Body of pancreas (tissue), 4 donors: ENCODE data around the gene GOLGA7B. TPM values are rescaled to one million over a fixed set of nuclear protein-coding genes. Genes with fewer than 3 reads are reported as not detected.

Experiments used
- ATAC-seq: fragments of 150-250 bp; one replicate; pipeline ENCODE4 v1.9.1; 2016
- DNase-seq, 4 donors: peaks; one replicate each; pipeline ENCODE4 v3.0.0-alpha.2; 2019
- H3K27ac ChIP-seq, 4 donors: fragments of 200-600 bp; sonication (generic); 1 replicate in 3 of 4; 2 replicates in 1 of 4; pipeline versions ENCODE4 v1.5.1 to v1.6.1; 2016 to 2019; ENCODE audit warnings: mild to moderate bottlenecking in 1 of 4, mixed read lengths in 1 of 4, moderate library complexity in 1 of 4
- H3K27me3 ChIP-seq, 2 donors: fragments of 200-600 bp; sonication (generic); one replicate each; pipeline ENCODE4 v1.6.0; 2016; ENCODE audit warnings: mild to moderate bottlenecking in 1 of 2
- H3K36me3 ChIP-seq, 2 donors: fragments of 200-600 bp; sonication (generic); replicated peaks in 1 of 2; 2 replicates each; pipeline ENCODE4 v1.5.1; 2016; ENCODE audit warnings: low read depth in 2 of 2; ENCODE audit not compliant: insufficient read depth in 1 of 2
- H3K4me1 ChIP-seq: fragments of 200-600 bp; sonication (generic); one replicate; pipeline ENCODE4 v1.6.0; 2016
- H3K4me3 ChIP-seq, 2 donors: fragments of 200-600 bp; sonication (generic); 1 replicate in 1 of 2; 2 replicates in 1 of 2; pipeline ENCODE4 v1.5.1; 2016 to 2019
- H3K9me3 ChIP-seq, 3 donors: fragments of 200-600 bp; sonication (generic); 1 replicate in 2 of 3; 2 replicates in 1 of 3; pipeline ENCODE4 v1.5.1; 2016
- POLR2A ChIP-seq, 3 donors: fragments of 450-650 bp; IDR thresholded peaks; one replicate each; pipeline ENCODE4 v1.6.1; 2016; ENCODE audit warnings: antibody characterized with exemption in 3 of 3, mild to moderate bottlenecking in 2 of 3
- WGBS, 2 donors: methylation state at CpG; one replicate each; pipeline ENCODE4 v1.1.5; 2017; 5-methylcytosine and 5-hydroxymethylcytosine counted together
- intact Hi-C: fragments of 100-400 bp; cut with DNase I; formaldehyde crosslinking; loops from one replicate; pipeline ENCODE4 v1.15.1; 2023
- total RNA-seq, 2 donors: library from RNA; depleted of rRNA; stranded (reverse); fragments of >200 nt; gene quantifications; one replicate each; pipeline ENCODE4 v1.1.0, GENCODE V29; 2016
- TF ChIP-seq, protein P1 (sequence below), 7 experiments: fragments of 450-650 bp in 4 of 7; fragments of 200-600 bp in 3 of 7; sonication (generic) in 3 of 7; IDR thresholded peaks; one replicate each; pipeline ENCODE4 v1.5.1; 2016 to 2019; ENCODE audit warnings: antibody characterized with exemption in 7 of 7

Gene GOLGA7B
- total RNA-seq, 2 donors from 2014 or later = 9.1 to 12.5 TPM

DNA sequence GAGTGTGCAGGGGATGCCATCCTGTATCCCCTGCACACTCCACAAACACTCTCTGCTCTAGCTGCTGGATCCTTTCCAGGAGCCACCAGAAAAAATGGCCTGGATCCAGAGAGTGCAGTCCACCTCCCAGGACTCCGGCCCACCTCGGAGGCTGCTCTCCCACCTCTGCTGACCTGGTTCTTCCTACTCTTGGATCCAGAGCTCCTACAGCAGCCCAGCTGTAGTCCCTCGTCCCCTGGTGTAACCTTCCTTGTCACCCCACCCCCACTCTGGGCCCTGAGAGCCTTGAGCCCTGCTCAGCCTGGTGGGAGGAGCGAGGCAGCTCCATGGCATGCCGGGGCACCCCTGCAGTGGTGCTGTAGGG lies 54.4 kb downstream of the GOLGA7B start:
- Histone ChIP-seq H3K4me3 (no peak overlapping the region), H3K4me1 (no peaks in the 10 kb centered on the region), H3K9me3 (no peaks in the 10 kb centered on the region), H3K27me3 (no peaks in the 10 kb centered on the region), H3K36me3 (no peaks in the 10 kb centered on the region), H3K27ac (no peak overlapping the region)
- ATAC-seq = no peak
- TF ChIP-seq, protein P1, sequence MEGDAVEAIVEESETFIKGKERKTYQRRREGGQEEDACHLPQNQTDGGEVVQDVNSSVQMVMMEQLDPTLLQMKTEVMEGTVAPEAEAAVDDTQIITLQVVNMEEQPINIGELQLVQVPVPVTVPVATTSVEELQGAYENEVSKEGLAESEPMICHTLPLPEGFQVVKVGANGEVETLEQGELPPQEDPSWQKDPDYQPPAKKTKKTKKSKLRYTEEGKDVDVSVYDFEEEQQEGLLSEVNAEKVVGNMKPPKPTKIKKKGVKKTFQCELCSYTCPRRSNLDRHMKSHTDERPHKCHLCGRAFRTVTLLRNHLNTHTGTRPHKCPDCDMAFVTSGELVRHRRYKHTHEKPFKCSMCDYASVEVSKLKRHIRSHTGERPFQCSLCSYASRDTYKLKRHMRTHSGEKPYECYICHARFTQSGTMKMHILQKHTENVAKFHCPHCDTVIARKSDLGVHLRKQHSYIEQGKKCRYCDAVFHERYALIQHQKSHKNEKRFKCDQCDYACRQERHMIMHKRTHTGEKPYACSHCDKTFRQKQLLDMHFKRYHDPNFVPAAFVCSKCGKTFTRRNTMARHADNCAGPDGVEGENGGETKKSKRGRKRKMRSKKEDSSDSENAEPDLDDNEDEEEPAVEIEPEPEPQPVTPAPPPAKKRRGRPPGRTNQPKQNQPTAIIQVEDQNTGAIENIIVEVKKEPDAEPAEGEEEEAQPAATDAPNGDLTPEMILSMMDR (IDR thresholded peaks at IDR 0.05) = no peak
- TF ChIP-seq POLR2A (IDR thresholded peaks at IDR 0.05) = no peak
- 48 to 58% methylated on average over 5 of the region's 5 CpGs for WGBS, 2 donors
- no peak for DNase-seq
- intact Hi-C loops = no loop called here

DNA sequence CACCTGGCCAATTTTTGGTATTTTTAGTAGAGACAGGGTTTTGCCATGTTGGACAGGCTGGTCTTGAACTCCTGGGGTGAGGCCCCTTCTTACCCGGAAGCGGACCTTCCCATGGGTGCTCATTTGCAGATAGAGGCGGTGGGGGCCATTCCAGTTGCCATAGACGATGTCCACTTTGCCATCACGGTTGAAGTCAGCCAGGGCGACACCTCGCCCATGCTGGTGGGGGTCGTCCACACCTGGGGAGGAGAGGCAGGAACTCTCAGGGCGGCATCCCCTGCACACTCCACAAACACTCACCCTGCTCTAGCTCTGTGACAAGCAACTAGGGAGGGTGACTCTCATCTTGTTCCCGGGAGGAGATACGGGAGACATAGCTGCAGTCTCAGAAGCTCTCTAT lies 54.9 kb downstream of the GOLGA7B start:
- ATAC-seq = no peak
- intact Hi-C loops = no loop called here
- Histone ChIP-seq H3K4me3 (no peak overlapping the region), H3K9me3 (no peaks in the 10 kb centered on the region), H3K27me3 (no peaks in the 10 kb centered on the region), H3K36me3 (no peaks in the 10 kb centered on the region), H3K27ac (no peak overlapping the region), H3K4me1 (no peaks in the 10 kb centered on the region)
- DNase-seq = no peak
- no peak for TF ChIP-seq POLR2A (IDR thresholded peaks at IDR 0.05)
- TF ChIP-seq, protein P1 (IDR thresholded peaks at IDR 0.05) = no peak
- WGBS, 2 donors = 76 to 82% methylated on average over 11 of the region's 11 CpGs

DNA sequence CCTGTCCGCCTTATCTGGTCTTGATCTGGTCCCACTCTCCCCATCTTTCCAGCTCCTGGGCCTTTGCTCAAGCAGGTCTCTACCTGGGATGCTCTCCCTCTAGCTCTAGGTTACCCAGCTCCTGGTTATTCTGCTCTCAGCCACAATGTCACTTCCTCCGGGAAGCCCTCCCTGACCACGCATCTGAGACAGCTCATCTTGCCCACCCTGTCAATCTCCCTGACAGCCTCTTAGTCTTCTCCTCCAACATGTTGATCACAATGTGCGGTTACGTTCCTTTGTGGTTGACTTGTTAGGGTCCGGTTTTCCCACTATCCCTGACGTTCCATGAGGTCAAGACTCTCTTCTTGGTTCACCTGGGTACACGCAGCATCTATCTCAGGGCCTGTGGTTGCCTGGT lies 55.6 kb downstream of the GOLGA7B start:
- intact Hi-C loops = no loop called here
- 67 to 81% methylated on average over 8 of the region's 8 CpGs for WGBS, 2 donors
- TF ChIP-seq POLR2A (IDR thresholded peaks at IDR 0.05) = no peak
- TF ChIP-seq, protein P1 (IDR thresholded peaks at IDR 0.05) = no peak

DNA sequence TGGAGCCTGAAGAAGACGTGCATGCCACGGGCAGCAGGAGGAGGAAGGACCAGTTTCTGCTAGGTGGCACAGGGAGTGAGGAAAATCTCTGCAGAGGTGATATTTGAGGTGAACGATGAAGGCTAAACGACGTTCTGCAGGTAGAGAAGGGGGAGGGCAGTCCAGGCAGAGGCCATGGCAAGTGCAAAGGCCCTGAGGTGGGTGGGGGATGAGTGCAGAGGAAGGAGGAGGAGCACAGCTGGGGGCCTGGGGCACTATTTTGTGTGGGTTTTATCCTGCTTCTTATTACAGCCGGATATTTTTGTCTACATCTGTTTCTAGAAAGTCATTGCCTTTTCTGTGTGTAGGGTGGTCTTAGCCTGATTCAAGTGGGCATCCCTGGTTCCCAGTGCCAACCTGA lies 57.6 kb downstream of the GOLGA7B start:
- Histone ChIP-seq H3K4me1 (no peaks in the 10 kb centered on the region), H3K27me3 (no peaks in the 10 kb centered on the region), H3K27ac (no peak overlapping the region), H3K36me3 (no peaks in the 10 kb centered on the region), H3K4me3 (no peak overlapping the region), H3K9me3 (no peaks in the 10 kb centered on the region)
- 68 to 81% methylated on average over 5 of the region's 6 CpGs for WGBS, 2 donors
- intact Hi-C loops = no loop called here
- no peak for TF ChIP-seq POLR2A (IDR thresholded peaks at IDR 0.05)
- TF ChIP-seq, protein P1 (IDR thresholded peaks at IDR 0.05) = no peak
- ATAC-seq = no peak
- no peak for DNase-seq

More for the DNA sequence above, 55.6 kb downstream of the GOLGA7B start:
- DNase-seq = no peak
- H3K27ac ChIP-seq = no peak overlapping the region
- ATAC-seq = no peak
- no peaks in the 10 kb centered on the region for H3K4me1 ChIP-seq
- H3K27me3 ChIP-seq = no peaks in the 10 kb centered on the region
- H3K9me3 ChIP-seq = no peaks in the 10 kb centered on the region
- H3K36me3 ChIP-seq = no peaks in the 10 kb centered on the region
- H3K4me3 ChIP-seq = no peak overlapping the region

DNA sequence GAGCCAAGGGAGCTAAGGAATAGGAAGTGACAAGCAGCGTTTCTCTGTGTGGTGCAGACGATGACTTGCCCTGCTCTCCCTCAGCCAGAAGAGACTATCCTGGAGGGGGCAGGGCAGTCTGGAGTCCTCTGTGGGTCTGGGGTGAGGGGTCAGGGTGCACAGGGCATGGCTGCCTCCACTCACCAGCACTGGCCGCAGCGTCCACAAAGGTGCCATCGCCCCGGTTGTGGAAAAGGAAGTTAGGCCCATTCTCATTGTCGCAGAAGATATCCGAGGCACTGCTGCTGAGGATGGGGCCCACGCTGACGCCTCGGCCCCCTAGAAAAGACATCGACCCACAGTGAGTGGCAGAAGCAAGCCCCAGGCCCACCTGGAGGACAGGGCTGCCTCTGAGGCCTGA lies 58.2 kb downstream of the GOLGA7B start:
- no peaks in the 10 kb centered on the region for H3K27me3 ChIP-seq
- H3K4me3 ChIP-seq = no peak overlapping the region
- TF ChIP-seq, protein P1 (IDR thresholded peaks at IDR 0.05) = no peak
- no peak for TF ChIP-seq POLR2A (IDR thresholded peaks at IDR 0.05)
- H3K4me1 ChIP-seq = no peaks in the 10 kb centered on the region
- WGBS, 2 donors = 74 to 88% methylated on average over 8 to 12 of the region's 12 CpGs
- no peak overlapping the region for H3K27ac ChIP-seq
- ATAC-seq = no peak
- no peaks in the 10 kb centered on the region for H3K36me3 ChIP-seq
- no peaks in the 10 kb centered on the region for H3K9me3 ChIP-seq
- intact Hi-C loops = no loop called here
- no peak for DNase-seq
